ENCODE results near the gene PKHD1.

DNA sequence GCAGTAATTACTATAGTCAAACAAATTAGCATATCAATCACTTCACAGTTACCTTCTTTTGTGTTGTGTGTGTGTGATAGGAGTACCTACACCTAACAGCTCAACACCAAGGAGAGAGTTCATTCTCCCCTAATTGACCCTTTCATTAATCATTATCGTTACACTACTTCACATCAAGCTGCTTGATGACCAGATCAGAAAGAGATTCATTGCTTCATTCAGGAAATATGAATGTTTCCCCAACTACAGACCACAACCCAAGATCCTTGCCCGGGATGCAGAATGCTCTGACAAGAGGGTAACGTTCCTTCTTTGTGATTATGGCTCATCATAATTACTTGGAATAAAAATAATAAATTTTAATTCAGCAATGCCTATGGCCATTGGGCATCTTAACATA is 132.7 kb downstream of the PKHD1 start:
- TF ChIP-seq POLR2A (IDR thresholded peaks at IDR 0.05): no peak
- TF ChIP-seq, protein P1, sequence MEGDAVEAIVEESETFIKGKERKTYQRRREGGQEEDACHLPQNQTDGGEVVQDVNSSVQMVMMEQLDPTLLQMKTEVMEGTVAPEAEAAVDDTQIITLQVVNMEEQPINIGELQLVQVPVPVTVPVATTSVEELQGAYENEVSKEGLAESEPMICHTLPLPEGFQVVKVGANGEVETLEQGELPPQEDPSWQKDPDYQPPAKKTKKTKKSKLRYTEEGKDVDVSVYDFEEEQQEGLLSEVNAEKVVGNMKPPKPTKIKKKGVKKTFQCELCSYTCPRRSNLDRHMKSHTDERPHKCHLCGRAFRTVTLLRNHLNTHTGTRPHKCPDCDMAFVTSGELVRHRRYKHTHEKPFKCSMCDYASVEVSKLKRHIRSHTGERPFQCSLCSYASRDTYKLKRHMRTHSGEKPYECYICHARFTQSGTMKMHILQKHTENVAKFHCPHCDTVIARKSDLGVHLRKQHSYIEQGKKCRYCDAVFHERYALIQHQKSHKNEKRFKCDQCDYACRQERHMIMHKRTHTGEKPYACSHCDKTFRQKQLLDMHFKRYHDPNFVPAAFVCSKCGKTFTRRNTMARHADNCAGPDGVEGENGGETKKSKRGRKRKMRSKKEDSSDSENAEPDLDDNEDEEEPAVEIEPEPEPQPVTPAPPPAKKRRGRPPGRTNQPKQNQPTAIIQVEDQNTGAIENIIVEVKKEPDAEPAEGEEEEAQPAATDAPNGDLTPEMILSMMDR (IDR thresholded peaks at IDR 0.05): no peak
